HepG2 (cell line): ENCODE measurements around the gene TNFSF8. TPM values are rescaled to one million over a fixed set of nuclear protein-coding genes. Genes with fewer than 3 reads are reported as not detected.

ENCODE experiments used
- BRD4 ChIP-seq: sonication (generic); formaldehyde crosslinking; IDR thresholded peaks from 2 replicates; pipeline ENCODE4 v1.4.0; 2020; ENCODE audit warnings: missing genetic modification reagents
- CEBPG ChIP-seq: IDR thresholded peaks from 2 replicates; pipeline ENCODE4 v1.6.1; 2016
- GABPA ChIP-seq, 2 experiments: IDR thresholded peaks; 2 replicates each; pipeline ENCODE4 v1.6.1; 2011 to 2016; ENCODE audit warnings: low read depth in 2 of 2, low read length in 1 of 2, missing biosample characterization in 1 of 2, missing genetic modification characterization in 1 of 2
- GABPB1 ChIP-seq: IDR thresholded peaks from 2 replicates; pipeline ENCODE4 v1.6.1; 2016; ENCODE audit warnings: mild to moderate bottlenecking, missing genetic modification reagents, moderate library complexity, missing compliant biosample characterization
- HOXD1 ChIP-seq: sonication (generic); formaldehyde crosslinking; IDR thresholded peaks from 2 replicates; pipeline ENCODE4 v1.5.0; 2020; ENCODE audit warnings: missing genetic modification reagents
- SP2 ChIP-seq: sonication (generic); formaldehyde crosslinking; IDR thresholded peaks from 2 replicates; pipeline ENCODE4 v1.5.1; 2020; ENCODE audit warnings: mild to moderate bottlenecking, missing genetic modification reagents
- TOPORS ChIP-seq: sonication (generic); formaldehyde crosslinking; IDR thresholded peaks from 2 replicates; pipeline ENCODE4 v1.8.0; 2023; ENCODE audit warnings: mild to moderate bottlenecking, missing genetic modification reagents
- ZBTB1 ChIP-seq: sonication (generic); formaldehyde crosslinking; IDR thresholded peaks from 2 replicates; pipeline ENCODE4 v1.4.0; 2020; ENCODE audit warnings: missing genetic modification reagents, borderline replicate concordance
- ZNF224 ChIP-seq: sonication (generic); formaldehyde crosslinking; IDR thresholded peaks from 2 replicates; pipeline ENCODE4 v1.5.0; 2020; ENCODE audit warnings: mild to moderate bottlenecking, missing genetic modification reagents
- ZNF335 ChIP-seq: sonication (generic); formaldehyde crosslinking; IDR thresholded peaks from 2 replicates; pipeline ENCODE4 v1.4.0; 2020; ENCODE audit warnings: missing genetic modification reagents
- ZNF367 ChIP-seq: sonication (generic); formaldehyde crosslinking; IDR thresholded peaks from 2 replicates; pipeline ENCODE4 v1.4.0; 2020; ENCODE audit warnings: missing genetic modification reagents, borderline replicate concordance
- ZNF431 ChIP-seq: sonication (generic); formaldehyde crosslinking; IDR thresholded peaks from 2 replicates; pipeline ENCODE4 v1.9.0; 2022; ENCODE audit warnings: missing genetic modification reagents, low read depth, mild to moderate bottlenecking, borderline replicate concordance
- ZNF614 ChIP-seq: IDR thresholded peaks from 2 replicates; pipeline ENCODE4 v1.6.1; 2018; ENCODE audit warnings: missing biosample characterization, missing genetic modification reagents, inconsistent platforms, borderline replicate concordance
- ZSCAN29 ChIP-seq: sonication (generic); formaldehyde crosslinking; conservative IDR thresholded peaks from 2 replicates; pipeline ENCODE4 v1.4.0; 2020; ENCODE audit warnings: mild to moderate bottlenecking, missing genetic modification reagents
- polyA plus RNA-seq, 8 experiments: library from polyadenylated mRNA; depleted of rRNA in 3 of 8; stranded (reverse) in 7 of 8; unstranded in 1 of 8; fragments of >200 nt; fragmentation: Illumina TruSeq in 4 of 8; extraction: Trizol in 4 of 8; gene quantifications; 2 replicates each; pipeline versions ENCODE4 v1.2.1 to v1.2.3, GENCODE V29; 2011 to 2016; ENCODE audit warnings: low read depth in 4 of 8, missing spikeins in 1 of 8, mixed read lengths in 1 of 8; ENCODE audit not compliant: insufficient read depth in 1 of 8
- total RNA-seq, 5 experiments: library from RNA; depleted of rRNA; stranded (reverse); fragments of >200 nt; fragmentation: Illumina TruSeq; extraction: Trizol; gene quantifications; 2 replicates each; pipeline ENCODE4 v1.2.3, GENCODE V29; 2016; ENCODE audit warnings: low read depth in 1 of 5
- TF ChIP-seq, protein P1 (sequence below): sonication (generic); formaldehyde crosslinking; IDR thresholded peaks from 2 replicates; pipeline ENCODE4 v1.9.0; 2022; ENCODE audit warnings: low read depth, missing genetic modification reagents
- TF ChIP-seq, protein P2 (sequence below): sonication (generic); formaldehyde crosslinking; IDR thresholded peaks from 2 replicates; pipeline ENCODE4 v1.4.0; 2020; ENCODE audit warnings: missing genetic modification reagents
- TF ChIP-seq, protein P3 (sequence below): sonication (generic); formaldehyde crosslinking; IDR thresholded peaks from 2 replicates; pipeline ENCODE4 v1.5.0; 2020; ENCODE audit warnings: missing genetic modification reagents
- TF ChIP-seq, protein P4 (sequence below): IDR thresholded peaks from 2 replicates; pipeline ENCODE4 v1.6.1; 2016; ENCODE audit warnings: missing compliant biosample characterization, missing genetic modification reagents, borderline replicate concordance
- TF ChIP-seq, protein P5 (sequence below): sonication (generic); formaldehyde crosslinking; IDR thresholded peaks from 2 replicates; pipeline ENCODE4 v1.5.0; 2020; ENCODE audit warnings: missing genetic modification reagents, mild to moderate bottlenecking, borderline replicate concordance
- TF ChIP-seq, protein P6 (sequence below): sonication (generic); formaldehyde crosslinking; conservative IDR thresholded peaks from 2 replicates; pipeline ENCODE4 v1.4.0; 2020; ENCODE audit warnings: missing genetic modification reagents

Gene TNFSF8
- total and polyA plus RNA-seq, 2 of the 13 experiments (the other 11 are each of a cell fraction or from before 2014, with no cell fraction given): not detected

DNA sequence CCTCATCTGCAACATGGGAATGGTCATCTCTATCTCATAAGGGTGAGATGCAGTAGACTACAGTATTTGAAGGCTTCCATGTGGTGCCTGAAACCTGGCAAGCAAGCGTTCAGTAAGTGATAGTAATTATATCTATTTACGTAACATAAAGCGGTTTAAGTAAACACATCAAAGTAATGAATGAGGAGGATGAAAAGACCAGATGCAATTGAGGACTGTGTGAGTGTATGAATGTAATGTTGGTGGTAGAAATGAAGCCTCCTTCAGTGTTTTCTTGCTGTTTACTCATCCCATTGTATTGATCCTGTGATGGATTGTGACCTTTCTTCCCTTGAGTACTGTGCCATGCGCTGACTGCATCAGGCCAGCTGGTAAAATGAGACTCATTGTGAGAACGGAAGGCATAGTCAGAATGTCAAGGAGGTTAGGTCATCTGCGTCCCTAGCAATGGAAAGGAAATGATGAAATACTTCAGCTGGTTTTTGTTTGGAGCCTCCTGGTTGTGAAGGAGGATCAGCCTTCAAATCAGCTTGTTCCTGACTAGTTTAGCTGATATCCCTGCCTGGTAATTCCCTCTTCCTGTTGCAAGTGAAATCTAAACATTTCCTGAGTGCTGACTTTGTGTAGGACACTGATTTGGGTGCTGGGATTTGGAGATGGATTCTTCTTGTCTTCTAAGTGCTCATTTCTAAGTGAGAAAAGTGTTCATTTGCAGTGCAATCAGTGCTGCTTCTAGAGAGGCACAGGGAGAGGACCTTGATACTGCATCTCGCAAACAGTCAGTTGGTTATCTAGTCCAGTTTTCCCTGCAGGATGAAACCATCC, 35.6 kb downstream of the TNFSF8 start (continued):
- TF ChIP-seq SP2 (CRISPR knock-in tag) (no peak), ZNF335 (no peak), ZNF224 (CRISPR knock-in tag) (no peak), GABPA (IDR thresholded peaks at IDR 0.05; ENCODE audit: low read depth, low read length) (no peak), GABPA (CRISPR knock-in tag; IDR thresholded peaks at IDR 0.05; ENCODE audit: low read depth) (peak; percentile 49), ZNF431 (CRISPR knock-in tag) (no peak), ZNF614 (CRISPR knock-in tag) (0 out of 2 replicates have a peak, but pooled peaks have one; percentile 21), ZBTB1 (CRISPR knock-in tag) (no peak), ZNF367 (CRISPR knock-in tag) (no peak), HOXD1 (CRISPR knock-in tag) (no peak), CEBPG (CRISPR knock-in tag) (peak; percentile 13; the same call in 1 of the 2 replicates), BRD4 (no peak), ZSCAN29 (CRISPR knock-in tag) (no peak), GABPB1 (CRISPR knock-in tag) (peak; percentile 42), TOPORS (CRISPR knock-in tag) (no peak)
- TF ChIP-seq, protein P1, sequence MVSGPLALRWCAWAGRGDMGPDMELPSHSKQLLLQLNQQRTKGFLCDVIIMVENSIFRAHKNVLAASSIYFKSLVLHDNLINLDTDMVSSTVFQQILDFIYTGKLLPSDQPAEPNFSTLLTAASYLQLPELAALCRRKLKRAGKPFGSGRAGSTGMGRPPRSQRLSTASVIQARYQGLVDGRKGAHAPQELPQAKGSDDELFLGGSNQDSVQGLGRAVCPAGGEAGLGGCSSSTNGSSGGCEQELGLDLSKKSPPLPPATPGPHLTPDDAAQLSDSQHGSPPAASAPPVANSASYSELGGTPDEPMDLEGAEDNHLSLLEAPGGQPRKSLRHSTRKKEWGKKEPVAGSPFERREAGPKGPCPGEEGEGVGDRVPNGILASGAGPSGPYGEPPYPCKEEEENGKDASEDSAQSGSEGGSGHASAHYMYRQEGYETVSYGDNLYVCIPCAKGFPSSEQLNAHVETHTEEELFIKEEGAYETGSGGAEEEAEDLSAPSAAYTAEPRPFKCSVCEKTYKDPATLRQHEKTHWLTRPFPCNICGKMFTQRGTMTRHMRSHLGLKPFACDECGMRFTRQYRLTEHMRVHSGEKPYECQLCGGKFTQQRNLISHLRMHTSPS: no peak
- TF ChIP-seq, protein P2, sequence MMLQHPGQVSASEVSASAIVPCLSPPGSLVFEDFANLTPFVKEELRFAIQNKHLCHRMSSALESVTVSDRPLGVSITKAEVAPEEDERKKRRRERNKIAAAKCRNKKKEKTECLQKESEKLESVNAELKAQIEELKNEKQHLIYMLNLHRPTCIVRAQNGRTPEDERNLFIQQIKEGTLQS (CRISPR knock-in tag): 0 out of 2 replicates have a peak, but pooled peaks have one; percentile 55
- TF ChIP-seq, protein P3, sequence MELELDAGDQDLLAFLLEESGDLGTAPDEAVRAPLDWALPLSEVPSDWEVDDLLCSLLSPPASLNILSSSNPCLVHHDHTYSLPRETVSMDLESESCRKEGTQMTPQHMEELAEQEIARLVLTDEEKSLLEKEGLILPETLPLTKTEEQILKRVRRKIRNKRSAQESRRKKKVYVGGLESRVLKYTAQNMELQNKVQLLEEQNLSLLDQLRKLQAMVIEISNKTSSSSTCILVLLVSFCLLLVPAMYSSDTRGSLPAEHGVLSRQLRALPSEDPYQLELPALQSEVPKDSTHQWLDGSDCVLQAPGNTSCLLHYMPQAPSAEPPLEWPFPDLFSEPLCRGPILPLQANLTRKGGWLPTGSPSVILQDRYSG (CRISPR knock-in tag): no peak
- TF ChIP-seq, protein P4, sequence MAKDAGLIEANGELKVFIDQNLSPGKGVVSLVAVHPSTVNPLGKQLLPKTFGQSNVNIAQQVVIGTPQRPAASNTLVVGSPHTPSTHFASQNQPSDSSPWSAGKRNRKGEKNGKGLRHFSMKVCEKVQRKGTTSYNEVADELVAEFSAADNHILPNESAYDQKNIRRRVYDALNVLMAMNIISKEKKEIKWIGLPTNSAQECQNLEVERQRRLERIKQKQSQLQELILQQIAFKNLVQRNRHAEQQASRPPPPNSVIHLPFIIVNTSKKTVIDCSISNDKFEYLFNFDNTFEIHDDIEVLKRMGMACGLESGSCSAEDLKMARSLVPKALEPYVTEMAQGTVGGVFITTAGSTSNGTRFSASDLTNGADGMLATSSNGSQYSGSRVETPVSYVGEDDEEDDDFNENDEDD: no peak
- TF ChIP-seq, protein P5, sequence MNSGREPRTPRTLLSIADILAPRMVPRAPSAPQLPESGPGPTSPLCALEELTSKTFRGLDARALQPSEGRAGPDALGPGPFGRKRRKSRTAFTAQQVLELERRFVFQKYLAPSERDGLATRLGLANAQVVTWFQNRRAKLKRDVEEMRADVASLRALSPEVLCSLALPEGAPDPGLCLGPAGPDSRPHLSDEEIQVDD (CRISPR knock-in tag): no peak
- TF ChIP-seq, protein P6, sequence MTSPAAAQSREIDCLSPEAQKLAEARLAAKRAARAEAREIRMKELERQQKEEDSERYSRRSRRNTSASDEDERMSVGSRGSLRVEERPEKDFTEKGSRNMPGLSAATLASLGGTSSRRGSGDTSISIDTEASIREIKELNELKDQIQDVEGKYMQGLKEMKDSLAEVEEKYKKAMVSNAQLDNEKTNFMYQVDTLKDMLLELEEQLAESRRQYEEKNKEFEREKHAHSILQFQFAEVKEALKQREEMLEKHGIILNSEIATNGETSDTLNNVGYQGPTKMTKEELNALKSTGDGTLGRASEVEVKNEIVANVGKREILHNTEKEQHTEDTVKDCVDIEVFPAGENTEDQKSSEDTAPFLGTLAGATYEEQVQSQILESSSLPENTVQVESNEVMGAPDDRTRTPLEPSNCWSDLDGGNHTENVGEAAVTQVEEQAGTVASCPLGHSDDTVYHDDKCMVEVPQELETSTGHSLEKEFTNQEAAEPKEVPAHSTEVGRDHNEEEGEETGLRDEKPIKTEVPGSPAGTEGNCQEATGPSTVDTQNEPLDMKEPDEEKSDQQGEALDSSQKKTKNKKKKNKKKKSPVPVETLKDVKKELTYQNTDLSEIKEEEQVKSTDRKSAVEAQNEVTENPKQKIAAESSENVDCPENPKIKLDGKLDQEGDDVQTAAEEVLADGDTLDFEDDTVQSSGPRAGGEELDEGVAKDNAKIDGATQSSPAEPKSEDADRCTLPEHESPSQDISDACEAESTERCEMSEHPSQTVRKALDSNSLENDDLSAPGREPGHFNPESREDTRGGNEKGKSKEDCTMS (CRISPR knock-in tag): no peak
